Muscle of leg (tissue), 11 donors: ENCODE results near the gene DCDC2C. TPM values are rescaled to one million over a fixed set of nuclear protein-coding genes. Genes with fewer than 3 reads are reported as not detected.
A peak's percentile ranks its signal among the peaks of the same experiment; 100 is the strongest.

Experiments used
- DNase-seq: peaks from one replicate; pipeline ENCODE4 v3.0.0; 2013
- H3K27ac ChIP-seq: one replicate; pipeline ENCODE4 v1.5.1; 2013; ENCODE audit warnings: mild to moderate bottlenecking, low read length, control low read depth
- H3K27me3 ChIP-seq: one replicate; pipeline ENCODE4 v1.6.1; 2013; ENCODE audit warnings: low read length; ENCODE audit not compliant: control insufficient read depth, insufficient read depth
- H3K36me3 ChIP-seq: one replicate; pipeline ENCODE4 v1.6.1; 2013; ENCODE audit warnings: low read length; ENCODE audit not compliant: control insufficient read depth, insufficient read depth
- H3K4me1 ChIP-seq: one replicate; pipeline ENCODE4 v1.6.1; 2013; ENCODE audit warnings: low read length; ENCODE audit not compliant: control insufficient read depth, insufficient read depth
- H3K4me3 ChIP-seq: one replicate; pipeline ENCODE4 v1.5.1; 2013; ENCODE audit warnings: low read length, control low read depth
- H3K9me3 ChIP-seq: replicated peaks from 2 replicates; pipeline ENCODE4 v1.6.1; 2013; ENCODE audit warnings: low read depth, low read length; ENCODE audit not compliant: control insufficient read depth
- WGBS: methylation state at CpG from one replicate; pipeline ENCODE4 v1.1.5; 2013; ENCODE audit warnings: missing lambda C conversion rate; ENCODE audit not compliant: insufficient coverage; 5-methylcytosine and 5-hydroxymethylcytosine counted together
- polyA plus RNA-seq, 8 donors: library from polyadenylated mRNA; unstranded; fragments of 120-200 nt; gene quantifications; one replicate each; pipeline versions ENCODE4 v1.2.1 to v1.2.3, GENCODE V29; 2013; ENCODE audit warnings: inconsistent platforms in 1 of 8, low replicate concordance in 1 of 8; ENCODE audit not compliant: insufficient read length in 8 of 8, insufficient read depth in 1 of 8
- total RNA-seq: library from RNA; stranded (reverse); fragments of 120-200 nt; gene quantifications from one replicate; pipeline ENCODE4 v1.2.4, GENCODE V29; 2013

Gene DCDC2C
- total and polyA plus RNA-seq, 9 donors, result 0.18 to 0.73 (median 0.29) TPM; not detected in 3

DNA sequence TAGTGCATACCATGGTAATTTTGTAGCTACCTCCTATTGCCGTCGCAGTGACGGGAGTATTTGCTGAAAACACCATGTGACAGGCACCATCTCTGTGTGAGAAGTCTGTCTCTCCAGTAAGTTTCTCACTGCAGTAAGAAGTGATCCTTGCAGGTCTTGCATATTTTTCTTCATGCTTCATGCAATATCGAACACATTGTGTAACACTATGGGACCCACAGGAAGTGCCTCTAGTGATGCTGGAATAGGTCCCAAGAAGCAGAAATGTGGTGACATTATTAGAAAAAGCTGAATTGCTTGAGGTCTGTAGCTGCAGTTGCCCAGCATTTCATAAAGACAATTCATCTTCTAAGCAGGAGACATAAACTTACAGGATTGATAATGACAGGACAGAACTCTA, 167.6 kb downstream of the DCDC2C start:
- no CpG with 5 or more reads among the region's 4 CpGs for WGBS
- Histone ChIP-seq H3K4me3 (no peak overlapping the region), H3K27ac (no peak overlapping the region), H3K4me1 (peaks cover 34% of the 10 kb centered on the region), H3K36me3 (no peaks in the 10 kb centered on the region), H3K27me3 (no peaks in the 10 kb centered on the region), H3K9me3 (no peaks in the 10 kb centered on the region)
- no peak for DNase-seq

DNA sequence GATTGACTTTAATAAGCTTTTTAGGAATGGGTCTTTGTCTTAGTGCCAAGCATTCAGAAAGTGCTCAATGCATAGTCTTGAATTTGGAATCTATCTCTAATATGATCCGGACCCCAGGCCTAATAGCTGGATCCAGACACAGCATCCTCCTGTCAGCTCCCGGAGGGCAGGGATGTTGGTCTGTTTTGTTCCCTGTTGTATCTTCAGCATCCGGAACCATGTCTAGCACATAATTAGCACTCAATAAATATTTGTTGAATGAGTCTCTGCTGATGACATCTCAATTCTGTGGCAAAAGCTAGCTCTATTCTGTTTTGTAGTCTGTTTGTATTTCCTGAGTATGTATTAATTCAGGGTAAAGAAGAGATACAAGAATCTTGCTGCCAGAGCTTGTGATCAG, 169.1 kb downstream of the DCDC2C start:
- WGBS, result no CpG with 5 or more reads among the region's 3 CpGs
- DNase-seq, result no peak
- H3K36me3 ChIP-seq, result no peaks in the 10 kb centered on the region

DNA sequence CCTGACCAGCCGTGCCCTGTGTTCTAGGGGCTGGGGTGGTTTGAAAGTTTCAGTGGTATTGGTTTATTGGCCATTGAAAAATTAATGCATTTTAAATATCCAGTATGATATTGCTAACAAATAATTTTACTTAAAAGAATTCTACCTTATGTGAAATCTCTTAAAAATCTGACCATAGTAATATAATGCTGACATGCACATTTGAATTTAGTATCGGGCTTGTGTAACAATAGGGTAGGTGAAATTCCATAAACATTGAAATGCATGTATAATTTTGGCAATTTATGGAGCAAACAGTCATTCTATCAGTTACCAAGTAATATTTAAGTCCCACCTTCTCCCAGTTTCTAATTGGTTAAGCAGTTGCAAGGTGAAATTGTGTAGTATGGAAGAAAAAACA, 170.5 kb downstream of the DCDC2C start:
- Histone ChIP-seq H3K9me3 (no peaks in the 10 kb centered on the region), H3K4me1 (peaks cover 32% of the 10 kb centered on the region), H3K4me3 (no peak overlapping the region), H3K36me3 (no peaks in the 10 kb centered on the region), H3K27me3 (no peaks in the 10 kb centered on the region), H3K27ac (no peak overlapping the region)
- no CpG with 5 or more reads among the region's 2 CpGs for WGBS
- DNase-seq, result no peak

More for the DNA sequence above, 169.1 kb downstream of the DCDC2C start:
- H3K4me3 ChIP-seq, result no peak overlapping the region
- no peaks in the 10 kb centered on the region for H3K9me3 ChIP-seq
- H3K4me1 ChIP-seq, result peaks cover 36% of the 10 kb centered on the region
- no peak overlapping the region for H3K27ac ChIP-seq
- no peaks in the 10 kb centered on the region for H3K27me3 ChIP-seq

DNA sequence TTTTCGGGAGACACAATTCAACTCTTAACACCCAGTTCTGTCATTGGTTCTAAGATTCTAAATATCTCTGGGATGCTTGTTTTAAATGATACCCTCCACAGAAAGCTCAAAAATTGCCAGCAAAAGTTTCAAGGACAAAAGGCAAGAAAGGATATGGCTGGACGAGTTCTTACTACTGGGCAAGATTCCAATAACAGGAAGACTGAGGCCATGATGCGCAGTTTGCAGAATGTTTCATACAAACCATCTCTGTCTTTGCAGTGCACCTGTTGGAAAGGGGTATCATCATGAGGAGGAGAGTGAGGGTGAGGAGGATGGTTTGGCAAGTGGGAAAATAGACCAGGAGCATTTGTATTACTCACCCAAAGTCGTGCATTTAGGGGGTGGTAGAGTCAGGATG, 172.8 kb downstream of the DCDC2C start:
- peak overlapping the region; percentile 44 for H3K27ac ChIP-seq
- H3K9me3 ChIP-seq, result no peaks in the 10 kb centered on the region

DNA sequence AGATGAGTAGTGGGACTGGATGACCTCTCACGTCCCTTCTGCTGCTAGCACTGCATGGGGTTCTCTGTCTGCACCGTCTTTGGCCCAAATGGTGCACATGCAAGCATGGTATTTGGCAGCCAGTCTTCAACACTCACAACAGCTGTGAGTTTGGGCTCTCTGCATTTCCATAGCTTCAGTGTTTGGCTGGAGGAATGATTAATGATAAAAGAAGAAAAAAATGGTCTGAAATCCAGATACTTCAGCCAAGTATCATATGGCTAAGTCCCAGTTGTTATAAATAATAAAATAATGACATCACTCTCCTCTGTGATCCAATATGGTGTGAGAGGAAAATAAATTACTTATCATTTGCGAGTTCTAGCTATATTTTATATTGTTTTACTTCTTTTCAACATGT, 173.3 kb downstream of the DCDC2C start:
- no peaks in the 10 kb centered on the region for H3K36me3 ChIP-seq
- WGBS, result no CpG with 5 or more reads among the region's 3 CpGs
- peaks cover 40% of the 10 kb centered on the region for H3K4me1 ChIP-seq
- peak; percentile 90 for DNase-seq
- H3K4me3 ChIP-seq, result no peak overlapping the region
- no peaks in the 10 kb centered on the region for H3K9me3 ChIP-seq
- H3K27ac ChIP-seq, result peak overlapping the region; percentile 65
- no peaks in the 10 kb centered on the region for H3K27me3 ChIP-seq

More for the DNA sequence above, 172.8 kb downstream of the DCDC2C start:
- no peaks in the 10 kb centered on the region for H3K36me3 ChIP-seq
- 53% methylated on average over 3 of the region's 4 CpGs for WGBS
- peaks cover 39% of the 10 kb centered on the region for H3K4me1 ChIP-seq
- no peaks in the 10 kb centered on the region for H3K27me3 ChIP-seq
- DNase-seq, result peak; percentile 29
- no peak overlapping the region for H3K4me3 ChIP-seq

DNA sequence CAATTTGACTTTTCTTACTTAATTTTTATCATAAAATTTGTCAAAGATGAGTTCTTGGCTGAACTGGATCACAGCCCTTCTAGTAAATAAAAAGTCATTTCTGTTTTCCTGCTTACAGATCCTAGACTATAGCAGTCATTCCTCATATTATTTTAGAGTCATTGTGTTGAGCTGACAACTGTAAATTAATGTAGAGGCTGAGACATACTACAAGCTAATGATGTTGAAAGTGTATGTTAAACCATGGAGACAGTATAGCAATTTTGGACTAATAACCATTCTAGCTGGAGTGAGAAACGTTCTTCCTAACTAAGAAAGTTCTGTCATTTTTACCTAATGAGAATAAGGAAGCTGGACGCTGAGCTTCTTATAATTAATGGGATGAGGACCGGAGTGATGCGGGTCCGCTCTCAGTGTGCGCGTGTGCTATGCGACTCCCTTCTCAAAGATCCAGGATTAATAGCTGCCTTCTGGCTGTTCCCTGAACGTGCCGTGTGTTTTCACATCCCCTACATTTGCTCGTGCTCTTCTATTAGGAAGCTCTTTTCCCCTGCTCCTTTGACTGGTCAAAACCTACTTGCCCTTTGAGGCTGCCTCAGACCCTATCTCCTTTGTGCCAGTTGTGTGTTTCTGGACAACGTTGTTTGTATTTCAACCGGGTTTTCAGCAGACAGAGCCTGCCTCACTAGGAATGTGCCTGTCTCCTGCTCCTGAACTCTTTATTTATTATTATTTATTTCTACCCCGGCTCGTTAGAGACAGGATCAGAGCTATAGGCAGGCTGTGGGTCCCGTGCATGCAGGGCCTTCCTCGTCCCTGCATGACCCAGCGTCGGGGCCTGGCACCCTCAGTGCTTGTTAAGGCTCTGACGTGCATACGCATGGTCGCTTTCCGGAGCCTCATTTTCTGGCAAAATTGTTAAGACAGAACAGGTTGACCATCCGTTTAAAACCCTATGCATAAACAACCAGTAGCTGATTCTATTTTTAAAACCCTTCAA, 182.6 kb downstream of the DCDC2C start:
- no peaks in the 10 kb centered on the region for H3K36me3 ChIP-seq
- no peak overlapping the region for H3K4me3 ChIP-seq
- H3K27me3 ChIP-seq, result no peaks in the 10 kb centered on the region
- WGBS, result 71% methylated on average over 18 of the region's 24 CpGs
- no peak overlapping the region for H3K27ac ChIP-seq
- DNase-seq, result no peak
- no peaks in the 10 kb centered on the region for H3K9me3 ChIP-seq
- H3K4me1 ChIP-seq, result peaks cover 11% of the 10 kb centered on the region

DNA sequence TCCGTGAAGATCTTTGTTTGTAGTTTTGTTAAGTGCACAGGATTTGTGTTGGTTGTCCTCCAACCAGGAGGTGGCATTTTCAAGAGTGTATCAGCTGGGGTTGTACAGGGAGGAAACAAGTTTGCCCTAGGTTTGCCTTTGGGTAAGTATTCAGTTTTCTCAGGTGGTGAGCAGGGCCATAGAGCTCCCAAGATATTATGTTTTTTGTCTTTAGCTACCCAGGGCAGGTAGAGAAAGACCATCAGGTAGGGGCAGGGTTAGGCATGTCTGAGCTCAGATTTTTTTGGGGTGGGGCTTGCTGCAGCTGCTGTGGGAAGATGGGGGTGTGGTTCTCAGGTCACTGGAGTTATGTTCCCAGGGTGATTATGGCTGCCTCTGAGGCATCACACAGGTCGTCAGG, 191.6 kb downstream of the DCDC2C start:
- Histone ChIP-seq H3K27ac (no peak overlapping the region), H3K4me3 (no peak overlapping the region), H3K4me1 (peaks cover 8% of the 10 kb centered on the region), H3K36me3 (no peaks in the 10 kb centered on the region), H3K9me3 (peaks cover 2% of the 10 kb centered on the region), H3K27me3 (no peaks in the 10 kb centered on the region)
- no peak for DNase-seq
- WGBS, result 79% methylated on average over 2 of the region's 2 CpGs

Other genes starting within 250 kb of the DCDC2C start
- 48.5 TPM for gene ADI1, start 184.0 kb upstream of the DCDC2C start, total RNA-seq
- gene ADI1, start 184.0 kb upstream of the DCDC2C start, polyA plus RNA-seq, result 10 to 100 TPM; 50.5 to 66.1 (median 56.3) TPM
- 17.2 TPM for gene RNASEH1, start 145.2 kb upstream of the DCDC2C start, total RNA-seq
- 10 to 100 TPM; 13.6 to 22.7 (median 20.1) TPM for gene RNASEH1, start 145.2 kb upstream of the DCDC2C start, polyA plus RNA-seq
- 3,131 TPM for gene RPS7, start 128.3 kb upstream of the DCDC2C start, total RNA-seq
- 1,000 to 10,000 TPM; 1,830 to 2,403 (median 2,039) TPM for gene RPS7, start 128.3 kb upstream of the DCDC2C start, polyA plus RNA-seq
- gene COLEC11, start 108.5 kb upstream of the DCDC2C start, total RNA-seq, result 0.18 TPM
- 1 to 10 TPM in 1 of 8 donors, under 1 TPM in 6, not detected in 1; 0.14 to 1.3 (median 0.45) TPM for gene COLEC11, start 108.5 kb upstream of the DCDC2C start, polyA plus RNA-seq
- gene ALLC, start 45.4 kb upstream of the DCDC2C start, total RNA-seq, result 0.09 TPM
- gene ALLC, start 45.4 kb upstream of the DCDC2C start, polyA plus RNA-seq, result not detected